Measurements from ENCODE around the gene VIPR1.
A peak's percentile ranks its signal among the peaks of the same experiment; 100 is the strongest.
"Not testable (repeated sequence)": the region's sequence is repeated elsewhere in the genome, so short reads cannot be mapped to it uniquely, and the experiment has no call there.

VIPR1 gene

GRCh38 chr3:42535981-42536784, 33.7 kb downstream of the VIPR1 start:
- no peak for DNase-seq

- no peak for DNase-seq
Observed at GRCh38 chr3:42537350-42537749, 34.9 kb downstream of the VIPR1 start.

GRCh38 chr3:42539871-42540714, 37.6 kb downstream of the VIPR1 start:
- no peak for DNase-seq

GRCh38 chr3:42541079-42541478, 38.6 kb downstream of the VIPR1 start:
- no peak for DNase-seq

- DNase-seq, result peak; percentile 38
Observed at GRCh38 chr3:42544492-42545283, 42.2 kb downstream of the VIPR1 start.

GRCh38 chr3:42545284-42545900, 42.9 kb downstream of the VIPR1 start:
- no peak for DNase-seq

- DNase-seq, result no peak
Observed at GRCh38 chr3:42546691-42547213, 44.3 kb downstream of the VIPR1 start.

- DNase-seq, result no peak
Observed at GRCh38 chr3:42547401-42547945, 45.0 kb downstream of the VIPR1 start.

- DNase-seq, result no peak
Observed at GRCh38 chr3:42549131-42549530, 46.7 kb downstream of the VIPR1 start.

GRCh38 chr3:42550250-42550649, 47.8 kb downstream of the VIPR1 start:
- DNase-seq, result no peak

GRCh38 chr3:42552830-42553229, 50.4 kb downstream of the VIPR1 start:
- DNase-seq, result no peak

GRCh38 chr3:42556089-42556632, 53.7 kb downstream of the VIPR1 start:
- no peak for DNase-seq

GRCh38 chr3:42556817-42557216, 54.4 kb downstream of the VIPR1 start:
- DNase-seq, result not testable (repeated sequence)

GRCh38 chr3:42557854-42558253, 55.4 kb downstream of the VIPR1 start:
- DNase-seq, result no peak

- DNase-seq, result no peak
Observed at GRCh38 chr3:42562047-42562907, 59.8 kb downstream of the VIPR1 start.

GRCh38 chr3:42569593-42570142, 67.2 kb downstream of the VIPR1 start:
- DNase-seq, result no peak

GRCh38 chr3:42572278-42572677, 69.8 kb downstream of the VIPR1 start:
- DNase-seq, result no peak

- no peak for DNase-seq
Observed at GRCh38 chr3:42575137-42575741, 72.8 kb downstream of the VIPR1 start.

GRCh38 chr3:42578054-42578453, 75.6 kb downstream of the VIPR1 start:
- no peak for DNase-seq

- not testable (repeated sequence) for DNase-seq
Observed at GRCh38 chr3:42579346-42579745, 76.9 kb downstream of the VIPR1 start.

All from DMS79 (cell line).